GM19239 (cell line): ENCODE data around the gene POC1A.
"Not testable (repeated sequence)": the region's sequence is repeated elsewhere in the genome, so short reads cannot be mapped to it uniquely, and the experiment has no call there.

Experiments
- DNase-seq: peaks from one replicate; pipeline ENCODE4 v3.0.0; 2011; ENCODE audit warnings: low spot score; ENCODE audit not compliant: insufficient read length
- FAIRE-seq: peaks from 2 replicates; lab custom pipeline; 2011; peaks lifted over from hg19 to GRCh38; lab: Jason Lieb, UNC

Gene POC1A

DNA sequence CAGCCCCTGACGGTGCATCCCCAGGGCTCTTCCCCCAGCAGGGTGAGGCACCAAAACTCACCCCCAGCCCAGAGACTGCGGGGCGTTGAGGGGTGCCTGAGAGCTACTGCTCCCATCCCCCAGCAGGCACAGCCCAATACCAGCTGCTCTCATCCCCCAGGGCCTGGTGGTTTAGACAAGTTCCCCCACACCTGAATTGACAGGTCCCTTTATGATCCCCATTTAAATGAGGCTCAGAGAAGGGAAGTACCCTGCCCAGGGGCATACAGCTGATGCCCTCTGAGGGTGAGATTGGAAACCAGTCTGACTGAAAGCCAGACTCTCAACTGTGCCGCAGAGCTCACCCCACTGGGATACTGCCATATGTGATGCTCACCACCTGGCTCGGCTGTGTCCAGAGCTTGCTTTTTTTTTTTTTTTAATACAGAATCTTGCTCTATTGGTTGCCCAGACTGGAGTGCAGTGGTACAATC lies 118.0 kb downstream of the POC1A start:
- FAIRE-seq: peak; percentile 28
- no peak for DNase-seq

DNA sequence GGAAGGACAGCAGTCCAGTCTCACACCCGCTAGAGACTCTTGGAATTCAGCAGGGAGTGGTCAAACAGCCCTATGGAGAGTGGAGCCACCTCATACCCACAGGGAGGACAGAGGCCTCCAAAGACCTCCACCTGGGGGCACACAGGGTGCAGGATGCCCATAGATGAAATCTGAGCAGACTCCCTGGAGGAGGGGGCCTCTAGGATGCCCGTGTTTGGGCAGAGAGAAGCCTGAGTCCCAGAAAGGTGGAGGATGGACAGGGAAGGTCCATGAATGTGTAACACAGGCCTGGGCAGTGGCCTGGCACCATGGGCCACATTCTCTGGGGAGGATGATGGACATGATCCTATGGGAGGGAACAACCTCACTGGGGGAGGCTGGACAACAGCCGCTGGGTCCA lies 119.6 kb downstream of the POC1A start:
- DNase-seq (no peak), FAIRE-seq (no peak)

DNA sequence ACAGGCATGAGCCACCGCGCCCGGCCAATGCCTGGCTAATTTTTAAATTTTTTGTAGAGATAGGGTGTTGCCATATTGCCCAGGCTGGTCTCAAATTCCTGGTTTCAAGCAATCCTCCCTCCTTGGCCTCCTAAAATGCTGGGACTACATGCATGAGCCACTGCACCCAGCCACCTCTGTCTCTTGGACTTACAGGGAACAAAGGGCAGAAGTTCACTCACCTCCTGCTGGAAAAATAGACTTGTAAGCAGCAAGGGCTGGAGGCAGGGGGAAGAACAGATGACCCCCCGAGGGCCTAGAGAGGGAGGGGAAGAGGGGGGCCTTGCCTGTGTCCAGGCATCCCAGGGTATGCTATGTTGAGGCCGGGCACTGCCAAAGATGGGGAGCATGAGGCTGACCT lies 120.0 kb downstream of the POC1A start:
- FAIRE-seq (no peak), DNase-seq (no peak)

DNA sequence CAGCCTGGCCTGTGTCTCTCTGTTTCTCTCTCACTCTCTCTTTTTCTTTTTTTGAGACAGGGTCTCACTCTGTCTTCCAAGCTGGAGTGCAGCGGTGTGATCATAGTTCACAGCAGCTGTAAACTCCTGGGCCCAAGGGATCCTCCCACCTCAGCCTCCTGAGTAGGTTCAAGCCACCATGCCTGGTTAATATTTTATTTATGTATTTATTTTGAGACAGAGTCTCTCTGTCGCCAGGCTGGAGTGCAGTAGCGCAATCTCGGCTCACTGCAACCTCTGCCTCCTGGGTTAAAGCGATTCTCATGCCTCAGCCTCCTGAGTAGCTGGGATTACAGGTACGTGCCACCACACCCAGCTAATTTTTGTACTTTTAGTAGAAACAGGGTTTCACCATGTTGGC lies 120.5 kb downstream of the POC1A start:
- DNase-seq, FAIRE-seq: not testable (repeated sequence)

DNA sequence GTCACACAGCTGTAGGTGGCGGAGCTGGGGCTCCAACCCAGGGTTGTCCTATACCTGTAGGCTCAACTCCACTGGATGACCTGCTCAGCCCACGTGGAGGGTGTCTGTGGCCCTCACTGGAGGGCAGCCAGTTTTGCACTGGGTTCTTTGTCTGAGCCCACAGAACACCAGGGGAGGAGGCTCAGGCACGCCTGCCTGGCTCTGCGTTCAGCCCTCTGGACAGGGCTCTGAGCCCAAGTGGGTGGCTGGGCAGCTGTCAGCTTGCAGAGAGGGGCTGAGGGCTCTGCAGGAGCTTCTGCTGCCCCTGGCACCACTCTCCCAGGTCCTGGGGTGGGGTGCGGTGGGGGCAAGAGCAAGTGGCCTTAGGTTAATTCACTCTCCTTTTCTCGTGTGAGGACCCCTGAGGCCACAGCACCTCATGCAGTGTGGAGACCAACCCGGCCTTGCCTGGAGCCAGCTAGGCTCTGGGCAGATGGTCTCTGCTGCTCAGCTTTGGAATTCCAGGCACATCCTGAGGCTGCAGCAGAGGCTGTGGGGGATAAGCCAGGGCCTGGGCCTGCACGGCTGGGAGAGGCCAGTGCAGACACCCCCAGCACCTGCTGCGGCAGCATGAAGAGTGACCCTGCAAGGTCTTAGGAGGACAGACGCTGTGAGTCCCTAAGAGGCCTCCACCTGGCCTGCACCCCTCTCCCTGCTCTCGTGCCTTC lies 121.4 kb downstream of the POC1A start:
- DNase-seq (no peak), FAIRE-seq (no peak)

DNA sequence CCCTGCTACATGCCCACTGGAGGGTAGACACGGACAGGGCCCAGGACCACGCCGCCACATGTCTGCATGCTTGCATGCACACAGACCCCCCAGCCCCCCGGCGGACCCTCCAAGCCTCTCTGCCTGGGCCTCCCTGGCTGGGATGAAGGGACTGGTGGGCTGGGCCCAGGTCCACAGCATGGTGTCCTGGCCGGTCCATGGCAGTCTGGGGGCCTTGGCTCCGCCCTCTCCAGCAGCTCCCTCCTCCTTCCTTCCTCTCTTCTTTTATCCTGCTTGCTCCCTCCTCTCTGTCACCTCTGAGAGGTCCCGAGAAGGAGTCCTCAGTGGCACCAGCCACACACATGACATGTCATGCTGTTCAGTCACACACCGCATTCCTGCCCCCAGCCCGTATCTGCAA lies 122.3 kb downstream of the POC1A start:
- DNase-seq (no peak), FAIRE-seq (no peak)

DNA sequence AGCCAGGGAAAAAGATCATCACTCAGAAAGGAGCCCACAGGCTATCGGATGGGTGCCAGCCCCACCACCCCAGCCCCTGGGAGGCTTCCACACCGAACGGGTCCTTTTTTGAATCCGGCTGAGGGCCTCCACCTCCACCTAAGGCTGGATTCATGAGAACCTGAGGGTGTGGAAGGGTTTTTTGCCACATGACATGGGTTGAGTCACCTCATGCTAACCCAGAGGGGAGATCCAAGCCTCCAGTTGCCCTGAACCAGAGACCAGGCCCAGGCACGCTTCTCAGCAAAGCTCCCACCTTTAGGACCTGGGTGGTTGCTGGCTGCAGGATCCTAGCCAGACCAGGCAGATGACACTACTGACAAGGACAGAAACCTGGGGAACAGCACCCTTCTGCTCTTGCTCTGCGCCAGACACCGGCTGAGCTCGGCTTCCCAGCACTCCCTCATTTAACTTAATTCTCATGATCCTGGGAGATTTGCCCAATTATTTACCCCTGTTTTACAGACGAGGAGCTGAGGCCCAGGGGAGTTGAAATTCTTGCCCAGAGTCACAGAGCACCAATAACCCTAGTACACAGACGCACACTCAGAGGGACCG lies 123.4 kb downstream of the POC1A start:
- DNase-seq (no peak), FAIRE-seq (no peak)

DNA sequence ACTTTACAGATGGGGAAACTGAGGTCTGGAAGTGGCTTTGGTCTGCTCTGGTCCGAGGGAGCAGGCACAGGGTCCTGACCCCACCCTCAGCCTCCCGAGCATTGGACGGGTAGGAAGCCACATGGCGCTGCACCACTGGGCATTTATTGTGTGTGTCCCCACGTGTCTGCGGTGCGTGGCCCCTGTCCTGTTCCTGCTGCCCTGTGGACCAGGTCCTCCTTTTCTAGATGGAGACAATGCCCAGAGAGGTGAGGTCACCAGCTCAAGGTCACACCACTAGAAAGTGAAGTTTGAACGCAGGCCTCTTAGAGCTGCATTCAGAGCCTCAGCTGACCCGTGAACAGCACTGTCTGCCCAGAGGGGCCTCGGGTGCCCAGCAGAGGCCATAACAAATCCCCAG lies 124.7 kb downstream of the POC1A start:
- FAIRE-seq: no peak

DNA sequence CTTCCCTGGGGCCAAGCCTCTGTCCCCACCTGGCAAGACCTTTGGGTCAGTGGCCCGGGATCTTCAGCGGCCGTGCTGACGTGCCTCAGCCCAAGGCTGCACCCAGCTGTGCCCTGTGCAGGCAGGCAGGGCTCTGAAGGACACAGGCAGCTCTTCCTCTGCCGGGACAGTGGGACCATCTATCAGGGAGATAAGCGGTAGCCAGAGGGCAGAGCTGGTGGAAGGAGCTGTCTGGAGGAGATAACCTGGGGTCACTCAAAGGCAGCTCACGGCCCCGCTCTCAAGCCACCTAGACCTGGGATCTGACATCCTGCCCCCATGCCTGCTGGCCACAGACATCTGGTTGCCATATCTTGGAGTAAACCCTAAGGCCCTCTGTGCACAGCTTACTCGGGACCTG lies 125.2 kb downstream of the POC1A start:
- no peak for FAIRE-seq
- DNase-seq: no peak

More for the DNA sequence above, 124.7 kb downstream of the POC1A start:
- DNase-seq: no peak

DNA sequence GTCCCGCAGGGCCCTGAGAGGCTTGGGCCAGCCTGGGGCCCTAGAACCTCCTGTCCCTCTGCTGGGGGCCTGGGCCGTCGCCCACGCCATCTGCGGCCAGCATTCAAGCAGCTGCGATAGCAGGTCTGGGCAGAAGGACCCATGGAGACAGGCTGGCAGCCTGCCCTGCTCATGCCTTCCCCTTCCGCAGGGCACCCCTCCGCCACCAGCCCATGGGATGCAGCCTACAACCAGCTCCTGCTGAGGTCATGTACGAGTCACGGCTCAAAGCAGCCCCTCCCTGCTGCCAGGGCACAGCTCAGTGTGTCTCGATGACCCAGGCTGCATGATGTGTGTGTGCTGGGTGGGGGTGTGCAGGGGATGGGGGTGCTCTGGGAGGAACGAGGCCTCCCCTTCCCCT lies 125.7 kb downstream of the POC1A start:
- DNase-seq (no peak), FAIRE-seq (no peak)

DNA sequence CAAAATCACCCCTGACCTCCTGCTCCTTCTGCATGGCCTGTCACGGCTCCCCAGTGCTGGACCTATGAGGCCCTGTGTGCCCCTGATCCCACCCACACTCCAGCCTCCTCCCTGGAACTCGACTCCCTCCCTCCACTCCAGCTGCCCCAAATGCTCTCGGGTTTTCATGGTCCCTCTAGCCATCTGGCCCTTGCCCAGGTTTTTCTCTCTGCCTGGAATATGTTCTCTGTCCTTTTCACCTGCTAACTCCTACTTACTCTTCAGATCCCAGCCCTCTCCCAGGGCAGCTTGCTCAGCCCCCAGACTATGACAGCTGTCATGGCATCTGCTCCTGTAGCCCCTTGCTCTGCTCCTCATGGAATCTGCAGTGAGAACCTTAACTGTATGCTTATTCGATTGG lies 128.2 kb downstream of the POC1A start:
- no peak for DNase-seq
- no peak for FAIRE-seq

DNA sequence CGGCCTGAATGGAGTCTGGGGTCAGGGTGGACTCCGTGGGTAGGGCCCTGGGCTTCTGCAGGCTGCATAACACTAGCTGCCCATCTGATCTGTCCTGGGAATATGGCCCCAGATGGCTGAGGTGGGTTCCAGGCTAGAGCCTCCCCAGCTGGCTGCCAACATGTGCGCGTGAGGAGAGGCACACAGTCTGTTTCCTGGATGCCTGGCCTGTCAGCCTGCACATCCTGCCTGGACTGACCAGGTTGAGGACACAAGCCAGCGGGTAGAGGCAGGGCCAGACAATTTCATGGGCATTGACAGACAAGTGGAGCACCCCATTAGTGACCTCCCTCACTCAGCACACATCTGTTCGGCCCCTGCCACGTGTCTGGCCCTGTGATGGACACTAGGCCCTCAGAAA lies 128.8 kb downstream of the POC1A start:
- FAIRE-seq (no peak), DNase-seq (no peak)
